Measurements from ENCODE around the gene DTNA.

DNA sequence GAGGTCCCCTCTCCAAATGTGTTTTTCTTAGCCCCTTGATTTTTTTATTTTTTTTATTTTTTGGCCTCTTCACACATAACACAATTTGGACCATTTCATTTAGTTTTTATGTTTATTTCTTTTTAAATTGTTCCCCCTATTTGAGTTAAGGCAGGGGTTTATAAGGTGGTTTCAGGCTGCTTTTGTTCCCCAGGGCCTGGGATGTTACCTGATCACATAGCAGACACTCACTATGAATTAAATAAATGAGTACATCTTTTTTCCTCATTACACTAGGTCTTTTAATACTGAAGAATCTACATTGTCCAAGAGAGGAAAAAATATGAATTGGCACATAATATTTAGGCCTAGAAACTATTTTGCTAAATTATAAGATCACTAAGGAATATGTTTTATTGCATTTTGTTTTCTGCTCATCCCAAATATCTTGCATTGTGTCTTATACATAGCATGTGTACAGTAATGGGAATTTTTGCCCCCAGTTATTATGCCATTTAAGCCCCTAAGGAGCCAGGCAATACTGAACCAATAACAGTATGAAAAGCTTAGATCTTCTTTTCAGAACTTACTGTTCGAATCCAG is 218.7 kb downstream of the DTNA start:
- TF ChIP-seq CTCF (IDR thresholded peaks at IDR 0.05) (no peak), POLR2A (IDR thresholded peaks at IDR 0.05) (no peak), POLR2AphosphoS5 (IDR thresholded peaks at IDR 0.05) (no peak), EP300 (IDR thresholded peaks at IDR 0.05) (no peak)

Data from gastroesophageal sphincter (tissue), 3 donors.